ENCODE results near the gene COL5A1. TPM values are rescaled to one million over a fixed set of nuclear protein-coding genes. Genes with fewer than 3 reads are reported as not detected.

COL5A1 gene
- total RNA-seq, 1 donor from 2014 or later: not detected

DNA sequence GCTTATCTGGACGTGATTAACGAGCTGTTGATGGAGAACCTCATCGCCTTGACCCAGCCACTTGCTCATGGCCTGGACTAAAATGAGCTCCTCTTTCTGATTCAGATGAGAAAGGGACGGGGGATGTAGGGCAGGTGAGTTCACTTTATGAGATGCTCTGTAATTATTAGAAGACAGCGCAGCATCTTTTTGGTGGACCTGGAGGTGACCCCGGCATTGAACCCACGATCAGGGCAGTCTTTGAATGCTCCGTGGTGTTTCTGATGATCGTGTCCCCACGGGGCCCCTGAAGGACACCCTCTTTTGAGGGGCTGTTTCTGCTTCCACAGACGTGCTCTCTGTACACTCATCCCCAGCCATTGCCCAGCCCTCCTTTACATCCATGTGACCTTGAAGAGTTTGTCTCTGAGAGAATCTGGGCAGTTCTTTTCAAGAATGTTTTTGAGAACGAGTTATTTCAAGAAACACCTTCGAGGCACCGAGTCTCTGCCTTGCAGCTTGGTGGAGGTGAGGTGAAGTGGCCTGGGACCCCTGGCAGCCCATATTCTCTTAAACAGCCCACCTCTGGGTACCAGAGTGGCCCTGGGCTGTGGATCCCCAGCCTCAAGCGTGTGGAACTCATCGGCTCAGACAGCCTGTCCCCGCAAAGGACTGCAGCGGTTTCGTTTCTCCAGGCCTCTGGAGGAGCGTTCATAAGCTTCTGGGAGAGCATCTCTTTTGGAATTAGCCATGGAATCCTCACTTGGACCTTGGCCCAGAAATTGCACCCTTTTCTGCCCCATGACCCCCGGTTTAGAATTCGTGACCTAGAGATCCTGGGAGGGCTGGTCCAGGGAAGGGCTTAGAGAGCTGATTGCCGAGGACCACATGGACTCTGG lies 50.3 kb downstream of the COL5A1 start:
- Mint-ChIP-seq H3K27me3 (no peaks in the 10 kb centered on the region), H3K27ac (no peak overlapping the region), H3K4me3 (no peak overlapping the region), H3K36me3 (ENCODE audit: low read depth) (no peaks in the 10 kb centered on the region), H3K9me3 (no peaks in the 10 kb centered on the region), H3K4me1 (peaks cover 3% of the 10 kb centered on the region)
- DNase-seq: no peak
- intact Hi-C loops (cut with micrococcal nuclease): no loop called here

DNA sequence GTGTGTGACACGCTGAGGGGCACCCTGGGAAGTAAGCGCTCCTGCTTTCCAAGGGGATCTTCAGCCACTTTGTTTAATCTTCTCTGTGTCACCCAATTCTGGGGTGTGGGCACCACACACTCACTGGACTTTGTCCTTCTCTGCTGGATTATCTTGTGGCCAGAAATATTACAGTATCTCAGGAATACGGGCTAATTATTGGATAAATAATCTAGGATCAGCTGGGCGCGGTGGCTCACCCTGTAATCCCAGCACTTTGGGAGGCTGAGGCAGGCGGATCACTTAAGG lies 50.9 kb downstream of the COL5A1 start:
- H3K36me3 Mint-ChIP-seq (ENCODE audit: low read depth): no peaks in the 10 kb centered on the region
- H3K27ac Mint-ChIP-seq: no peak overlapping the region
- H3K27me3 Mint-ChIP-seq: no peaks in the 10 kb centered on the region
- DNase-seq: no peak
- intact Hi-C loops (cut with micrococcal nuclease): no loop called here
- H3K4me1 Mint-ChIP-seq: peaks cover 3% of the 10 kb centered on the region
- no peak overlapping the region for H3K4me3 Mint-ChIP-seq
- no peaks in the 10 kb centered on the region for H3K9me3 Mint-ChIP-seq

- H3K27ac Mint-ChIP-seq: no peak overlapping the region
- intact Hi-C loops (cut with micrococcal nuclease): no loop called here
- H3K4me3 Mint-ChIP-seq: no peak overlapping the region
- DNase-seq: no peak
- peaks cover 3% of the 10 kb centered on the region for H3K4me1 Mint-ChIP-seq
- H3K27me3 Mint-ChIP-seq: no peaks in the 10 kb centered on the region
- no peaks in the 10 kb centered on the region for H3K9me3 Mint-ChIP-seq
- H3K36me3 Mint-ChIP-seq (ENCODE audit: low read depth): no peaks in the 10 kb centered on the region
Measured at GRCh38 chr9:134693011-134693410, 51.4 kb downstream of the COL5A1 start.

DNA sequence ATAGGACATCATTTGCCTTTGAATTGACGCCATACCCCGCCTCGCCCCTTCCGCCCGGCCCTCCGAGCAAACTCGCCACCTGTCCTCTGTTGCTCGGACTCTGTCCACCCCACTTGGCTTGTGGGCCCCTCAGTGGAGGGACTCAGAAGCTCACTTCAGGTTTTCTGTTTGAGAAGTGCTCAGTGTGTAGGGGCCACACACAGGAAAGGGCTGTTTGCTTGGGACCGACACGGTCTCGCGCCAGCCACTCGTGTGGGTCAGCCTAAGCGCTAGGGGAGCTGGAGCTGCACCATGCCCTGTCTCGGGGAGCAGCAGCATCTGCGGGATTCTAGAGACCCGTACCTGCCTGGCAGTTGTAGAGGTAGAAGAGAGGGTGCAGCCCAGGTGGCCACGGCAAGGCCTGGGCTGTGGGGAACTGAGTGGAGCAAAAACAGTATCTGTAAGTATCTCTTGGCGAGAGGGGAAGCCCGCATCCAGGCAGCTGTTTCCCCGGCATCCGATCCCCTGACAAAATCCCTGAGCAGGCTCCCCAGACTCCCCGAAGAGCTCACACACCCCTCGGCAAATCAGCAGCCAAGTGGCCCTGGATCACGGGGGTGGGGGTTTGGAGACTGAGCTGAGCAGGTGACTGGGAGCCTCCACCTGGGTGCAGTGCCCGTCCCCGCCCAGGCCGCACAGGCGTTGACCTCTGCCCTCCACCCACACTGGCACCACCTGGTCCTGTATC lies 52.2 kb downstream of the COL5A1 start:
- no peaks in the 10 kb centered on the region for H3K36me3 Mint-ChIP-seq (ENCODE audit: low read depth)
- no peak overlapping the region for H3K4me3 Mint-ChIP-seq
- intact Hi-C loops (cut with micrococcal nuclease): no loop called here
- H3K27ac Mint-ChIP-seq: no peak overlapping the region
- DNase-seq: no peak
- no peaks in the 10 kb centered on the region for H3K27me3 Mint-ChIP-seq
- no peaks in the 10 kb centered on the region for H3K9me3 Mint-ChIP-seq
- H3K4me1 Mint-ChIP-seq: peaks cover 3% of the 10 kb centered on the region

- no peak overlapping the region for H3K4me3 Mint-ChIP-seq
- intact Hi-C loops (cut with micrococcal nuclease): no loop called here
Measured at GRCh38 chr9:134694368-134694665, 52.7 kb downstream of the COL5A1 start.

DNA sequence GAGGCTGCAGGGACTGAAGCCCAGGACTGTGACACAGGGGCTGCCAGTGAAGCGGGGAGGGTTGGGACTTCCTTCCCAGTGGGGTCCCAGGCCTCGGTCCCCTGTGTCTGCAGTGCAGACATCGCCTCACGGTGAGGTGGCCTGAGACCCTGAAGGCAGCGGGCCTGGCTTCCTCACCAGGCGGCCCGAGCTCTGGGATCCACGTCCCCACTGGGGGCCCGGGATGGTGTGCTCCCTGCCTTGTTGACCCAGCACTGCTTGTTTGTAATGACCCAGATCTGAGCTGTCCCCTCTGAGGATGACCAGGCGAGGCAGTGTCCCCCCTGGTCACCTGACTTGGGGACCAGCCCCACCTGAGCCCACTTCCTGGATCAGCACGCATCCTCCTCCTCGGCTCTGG lies 53.1 kb downstream of the COL5A1 start:
- Mint-ChIP-seq H3K36me3 (ENCODE audit: low read depth) (no peaks in the 10 kb centered on the region), H3K4me1 (peaks cover 3% of the 10 kb centered on the region), H3K4me3 (no peak overlapping the region), H3K27me3 (no peaks in the 10 kb centered on the region), H3K27ac (no peak overlapping the region), H3K9me3 (no peaks in the 10 kb centered on the region)
- DNase-seq: no peak
- intact Hi-C loops (cut with micrococcal nuclease): loop anchor here (5.0 kb wide), 2 partner anchors 163 to 718 kb away; no protein-coding TSS in a partner anchor

More at GRCh38 chr9:134694368-134694665, 52.7 kb downstream of the COL5A1 start:
- DNase-seq: no peak
- Mint-ChIP-seq H3K36me3 (ENCODE audit: low read depth) (no peaks in the 10 kb centered on the region), H3K9me3 (no peaks in the 10 kb centered on the region), H3K4me1 (peaks cover 3% of the 10 kb centered on the region), H3K27ac (no peak overlapping the region), H3K27me3 (no peaks in the 10 kb centered on the region)

- no peaks in the 10 kb centered on the region for H3K27me3 Mint-ChIP-seq
- no peaks in the 10 kb centered on the region for H3K9me3 Mint-ChIP-seq
- H3K36me3 Mint-ChIP-seq (ENCODE audit: low read depth): no peaks in the 10 kb centered on the region
- intact Hi-C loops (cut with micrococcal nuclease): loop anchor here (5.0 kb wide), 2 partner anchors 162 to 717 kb away; no protein-coding TSS in a partner anchor
- no peak for DNase-seq
- H3K4me1 Mint-ChIP-seq: peaks cover 3% of the 10 kb centered on the region
- H3K4me3 Mint-ChIP-seq: no peak overlapping the region
- no peak overlapping the region for H3K27ac Mint-ChIP-seq
Measured at GRCh38 chr9:134695144-134695543, 53.5 kb downstream of the COL5A1 start.

DNA sequence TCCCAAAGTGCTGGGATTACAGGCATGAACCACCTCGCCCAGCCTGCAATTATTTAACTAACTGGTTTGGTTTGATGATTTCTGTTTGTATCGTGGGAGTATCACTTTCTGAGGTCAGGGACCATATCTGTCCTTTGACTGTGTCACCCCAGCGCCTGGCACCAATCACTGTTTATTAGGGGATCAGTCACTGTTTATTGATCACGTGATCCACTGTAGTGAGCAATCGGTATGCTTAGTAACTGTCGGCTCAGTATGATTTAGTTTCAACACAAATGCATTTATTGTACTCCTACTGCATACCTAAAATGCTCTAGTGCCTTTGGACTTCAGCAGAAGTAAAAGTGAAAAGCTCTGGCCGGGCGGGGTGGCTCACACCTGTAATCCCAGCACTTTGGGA lies 54.8 kb downstream of the COL5A1 start:
- Mint-ChIP-seq H3K36me3 (ENCODE audit: low read depth) (no peaks in the 10 kb centered on the region), H3K9me3 (no peaks in the 10 kb centered on the region), H3K4me3 (no peak overlapping the region), H3K27me3 (no peaks in the 10 kb centered on the region), H3K27ac (no peak overlapping the region), H3K4me1 (peaks cover 3% of the 10 kb centered on the region)
- DNase-seq: no peak
- intact Hi-C loops (cut with micrococcal nuclease): loop anchor here (5.0 kb wide), 2 partner anchors 161 to 716 kb away; no protein-coding TSS in a partner anchor

GRCh38 chr9:134698111-134698510 lies 56.5 kb downstream of the COL5A1 start:
- no peak overlapping the region for H3K4me3 Mint-ChIP-seq
- DNase-seq: no peak
- no peak overlapping the region for H3K27ac Mint-ChIP-seq
- H3K27me3 Mint-ChIP-seq: no peaks in the 10 kb centered on the region
- H3K4me1 Mint-ChIP-seq: peaks cover under 1% of the 10 kb centered on the region
- intact Hi-C loops (cut with micrococcal nuclease): loop anchor here (1.0 to 5.0 kb wide), 3 partner anchors 41 to 714 kb away; no protein-coding TSS in a partner anchor
- no peaks in the 10 kb centered on the region for H3K36me3 Mint-ChIP-seq (ENCODE audit: low read depth)
- no peaks in the 10 kb centered on the region for H3K9me3 Mint-ChIP-seq

DNA sequence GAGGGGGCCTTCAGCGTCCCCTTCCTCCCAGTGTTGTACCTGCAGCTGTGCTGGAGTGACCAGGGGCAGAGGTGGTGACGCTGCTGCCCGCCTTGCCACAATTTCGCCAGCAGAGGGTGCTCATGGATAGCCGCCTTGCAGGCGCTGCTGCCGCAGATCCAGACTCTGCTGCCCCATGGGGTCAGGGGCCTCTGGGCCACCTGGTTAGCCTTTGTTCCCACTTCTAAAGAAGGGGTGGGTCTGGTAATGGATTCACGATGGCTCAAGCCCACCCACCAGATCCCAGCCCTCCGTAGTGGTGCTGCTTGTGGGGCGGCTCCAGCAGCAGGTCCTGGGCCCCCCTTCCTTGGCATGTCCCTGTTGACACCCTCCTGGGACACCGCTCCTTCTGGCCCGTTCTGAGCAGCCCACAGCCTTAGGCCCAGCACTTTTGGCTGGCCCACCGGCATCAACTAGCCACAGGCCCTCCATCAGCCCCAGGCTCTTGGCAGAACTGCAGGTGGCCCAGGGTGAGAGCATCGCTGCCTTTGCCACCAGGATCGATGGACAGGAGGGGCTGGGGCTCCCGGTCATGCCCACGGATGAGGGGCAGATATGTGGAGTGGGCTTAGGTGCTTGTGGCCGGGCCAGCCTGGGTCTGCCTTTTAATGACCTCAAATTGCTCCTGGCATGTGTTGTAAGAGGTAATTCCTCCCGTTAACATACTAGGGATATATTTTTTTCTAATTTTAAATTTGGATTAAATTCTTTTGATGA lies 57.2 kb downstream of the COL5A1 start:
- no peaks in the 10 kb centered on the region for H3K27me3 Mint-ChIP-seq
- peak; percentile 84 for DNase-seq
- no peaks in the 10 kb centered on the region for H3K36me3 Mint-ChIP-seq (ENCODE audit: low read depth)
- intact Hi-C loops (cut with micrococcal nuclease): loop anchor here (1.0 to 5.0 kb wide), 3 partner anchors 41 to 714 kb away; no protein-coding TSS in a partner anchor
- no peaks in the 10 kb centered on the region for H3K9me3 Mint-ChIP-seq
- no peaks in the 10 kb centered on the region for H3K4me1 Mint-ChIP-seq
- H3K27ac Mint-ChIP-seq: no peak overlapping the region
- H3K4me3 Mint-ChIP-seq: no peak overlapping the region

GRCh38 chr9:134699343-134699740 lies 57.7 kb downstream of the COL5A1 start:
- H3K4me3 Mint-ChIP-seq: no peak overlapping the region
- no peaks in the 10 kb centered on the region for H3K9me3 Mint-ChIP-seq
- DNase-seq: no peak
- intact Hi-C loops (cut with micrococcal nuclease): loop anchor here (5.0 kb wide), 2 partner anchors 158 to 713 kb away; no protein-coding TSS in a partner anchor
- H3K36me3 Mint-ChIP-seq (ENCODE audit: low read depth): no peaks in the 10 kb centered on the region
- no peak overlapping the region for H3K27ac Mint-ChIP-seq
- H3K27me3 Mint-ChIP-seq: no peaks in the 10 kb centered on the region
- no peaks in the 10 kb centered on the region for H3K4me1 Mint-ChIP-seq

DNA sequence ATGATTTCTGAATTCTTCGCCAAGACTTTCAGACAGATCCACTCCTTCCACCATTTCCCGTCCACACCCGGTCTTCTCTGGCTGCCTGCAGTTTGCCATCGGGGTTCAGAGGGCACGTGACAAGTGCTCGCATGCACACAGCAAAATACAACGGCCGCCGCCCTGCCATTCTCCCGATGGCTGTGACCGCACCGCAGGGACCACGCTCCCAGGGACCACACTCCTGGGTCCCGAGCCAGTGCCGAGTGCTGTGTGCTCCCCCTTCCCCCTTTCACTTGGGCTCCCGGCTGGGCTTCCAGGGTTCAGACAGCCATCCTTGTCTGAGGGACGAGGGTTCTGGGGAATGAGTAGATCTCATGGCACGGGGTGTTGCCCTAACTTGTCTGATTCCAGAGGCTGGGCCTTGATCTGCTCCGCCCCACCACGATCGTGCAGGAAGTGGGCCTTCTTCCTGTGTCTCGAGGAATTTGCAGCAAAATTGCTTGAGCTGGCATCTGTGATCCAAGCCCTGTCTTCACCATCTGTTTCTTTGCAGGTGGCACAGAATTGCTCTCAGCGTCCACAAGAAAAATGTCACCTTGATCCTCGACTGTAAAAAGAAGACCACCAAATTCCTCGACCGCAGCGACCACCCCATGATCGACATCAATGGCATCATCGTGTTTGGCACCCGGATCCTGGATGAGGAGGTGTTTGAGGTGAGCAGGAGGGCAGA lies 59.2 kb downstream of the COL5A1 start:
- intact Hi-C loops (cut with micrococcal nuclease): no loop called here

DNA sequence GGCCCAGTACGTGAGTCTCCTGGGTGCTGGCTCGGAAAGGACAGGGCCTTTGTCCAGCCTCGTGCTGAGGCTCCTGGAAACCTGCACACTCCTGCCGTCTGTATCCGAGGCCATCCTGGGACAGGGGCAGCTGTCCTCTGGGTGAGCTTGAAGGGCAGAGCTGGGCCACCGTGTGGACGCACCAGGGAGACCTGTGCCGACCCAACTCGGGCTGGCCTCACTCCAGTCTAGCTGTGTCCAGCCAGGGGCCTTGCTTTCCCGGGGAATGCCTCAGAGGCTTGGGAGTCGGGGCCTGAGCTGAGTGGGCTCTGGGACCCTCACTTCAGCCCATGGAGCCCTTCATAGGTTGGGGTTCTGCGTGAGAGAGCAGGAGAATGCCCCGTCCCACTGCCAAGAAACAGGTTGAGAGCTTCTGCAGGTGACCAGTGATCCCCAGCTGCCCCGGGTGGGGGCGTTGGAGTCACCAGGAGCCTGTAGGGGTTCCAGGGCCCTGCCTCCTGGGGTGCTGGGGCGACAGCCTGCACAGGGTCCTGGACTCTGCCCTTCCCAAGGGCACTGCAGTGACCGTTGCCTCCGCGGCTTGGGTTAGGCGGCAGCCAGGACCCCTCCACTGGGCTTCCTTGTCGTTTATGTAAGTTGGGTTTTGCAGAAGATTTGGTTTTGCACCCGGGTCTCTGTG lies 60.1 kb downstream of the COL5A1 start:
- H3K27ac Mint-ChIP-seq: no peak overlapping the region
- H3K36me3 Mint-ChIP-seq (ENCODE audit: low read depth): no peaks in the 10 kb centered on the region
- H3K4me1 Mint-ChIP-seq: no peaks in the 10 kb centered on the region
- H3K27me3 Mint-ChIP-seq: no peaks in the 10 kb centered on the region
- intact Hi-C loops (cut with micrococcal nuclease): no loop called here
- H3K9me3 Mint-ChIP-seq: no peaks in the 10 kb centered on the region
- DNase-seq: no peak
- H3K4me3 Mint-ChIP-seq: no peak overlapping the region

More for the DNA sequence above, 59.2 kb downstream of the COL5A1 start:
- no peak overlapping the region for H3K4me3 Mint-ChIP-seq
- no peaks in the 10 kb centered on the region for H3K9me3 Mint-ChIP-seq
- H3K36me3 Mint-ChIP-seq (ENCODE audit: low read depth): no peaks in the 10 kb centered on the region
- no peak for DNase-seq
- H3K27ac Mint-ChIP-seq: no peak overlapping the region
- no peaks in the 10 kb centered on the region for H3K4me1 Mint-ChIP-seq
- no peaks in the 10 kb centered on the region for H3K27me3 Mint-ChIP-seq

All from activated CD4-positive, alpha-beta T cell treated with anti-CD3 and anti-CD28 coated beads, Interleukin-2, amount 10 ng/mL, durations not matched to agents 24 days and 14 days (primary cell).